Chondrocyte (in vitro differentiated cells): ENCODE results near the gene FCN1. TPM values are rescaled to one million over a fixed set of nuclear protein-coding genes. Genes with fewer than 3 reads are reported as not detected.

ENCODE experiments used
- DNase-seq: peaks from one replicate; pipeline ENCODE4 v3.0.0; 2021; ENCODE audit warnings: mixed read lengths, low spot score
- H3K27ac Mint-ChIP-seq: one replicate; pipeline ENCODE4 v1.8.0; 2021; ENCODE audit warnings: mild to moderate bottlenecking, moderate library complexity, mixed read lengths; ENCODE audit not compliant: unreplicated experiment
- H3K27me3 Mint-ChIP-seq: 2 replicates; pipeline ENCODE4 v1.8.0; 2021; ENCODE audit warnings: low read depth, mixed read lengths
- H3K36me3 Mint-ChIP-seq: 2 replicates; pipeline ENCODE4 v1.8.0; 2021; ENCODE audit warnings: low read depth, mixed read lengths
- H3K4me1 Mint-ChIP-seq: 2 replicates; pipeline ENCODE4 v1.8.0; 2021; ENCODE audit warnings: low read depth, mild to moderate bottlenecking, mixed read lengths
- H3K4me3 Mint-ChIP-seq: one replicate; pipeline ENCODE4 v1.8.0; 2021; ENCODE audit warnings: mild to moderate bottlenecking, moderate library complexity, mixed read lengths; ENCODE audit not compliant: unreplicated experiment
- H3K9me3 Mint-ChIP-seq: 2 replicates; pipeline ENCODE4 v1.8.0; 2021; ENCODE audit warnings: low read depth, mixed read lengths
- CTCF ChIP-seq: fragments of 200-600 bp; sonication (generic); IDR thresholded peaks from 2 replicates; pipeline ENCODE4 v1.5.0; 2021; ENCODE audit warnings: antibody characterized with exemption, mild to moderate bottlenecking, moderate library complexity
- total RNA-seq: library from RNA; stranded (reverse); gene quantifications from 3 replicates; pipeline ENCODE4 v1.2.1, GENCODE V29; 2021

The FCN1 gene
- total RNA-seq, 1 donor from 2014 or later, result not detected

- H3K27ac Mint-ChIP-seq, result no peak overlapping the region
- no peak overlapping the region for H3K4me3 Mint-ChIP-seq
- no peaks in the 10 kb centered on the region for H3K9me3 Mint-ChIP-seq
- peak; percentile 72 for DNase-seq
- peaks cover 60% of the 10 kb centered on the region for H3K27me3 Mint-ChIP-seq
- H3K4me1 Mint-ChIP-seq, result no peaks in the 10 kb centered on the region
- no peak for TF ChIP-seq CTCF
- no peaks in the 10 kb centered on the region for H3K36me3 Mint-ChIP-seq
Observed at GRCh38 chr9:134938346-134939079, 20.8 kb upstream of the FCN1 start.

GRCh38 chr9:134937566-134938345 is 20.0 kb upstream of the FCN1 start:
- H3K27ac Mint-ChIP-seq, result no peak overlapping the region
- H3K4me3 Mint-ChIP-seq, result no peak overlapping the region
- no peaks in the 10 kb centered on the region for H3K4me1 Mint-ChIP-seq
- peaks cover 55% of the 10 kb centered on the region for H3K27me3 Mint-ChIP-seq
- H3K9me3 Mint-ChIP-seq, result no peaks in the 10 kb centered on the region
- peak; percentile 72 for DNase-seq
- no peak for TF ChIP-seq CTCF
- no peaks in the 10 kb centered on the region for H3K36me3 Mint-ChIP-seq

DNA sequence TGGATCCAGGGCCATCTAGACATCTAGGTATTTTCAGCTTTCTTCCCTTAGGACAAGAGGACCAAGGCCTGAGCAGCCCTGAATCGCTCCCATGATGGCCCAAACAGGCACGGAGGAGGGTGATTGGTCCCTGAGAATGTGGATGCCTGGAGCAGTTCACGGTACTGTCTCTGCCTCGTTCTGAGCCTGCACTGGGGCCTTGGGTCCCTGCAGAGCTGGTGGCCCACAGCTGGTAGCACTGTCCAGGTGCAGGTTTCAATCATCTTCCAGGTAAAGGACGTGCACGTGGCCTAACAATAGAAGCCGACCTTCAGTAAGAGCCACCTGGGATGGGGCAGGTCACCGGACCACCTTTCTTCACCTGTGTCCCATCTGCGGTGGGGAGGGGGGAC is 19.4 kb upstream of the FCN1 start:
- Mint-ChIP-seq H3K27ac (no peak overlapping the region), H3K4me3 (no peak overlapping the region), H3K36me3 (no peaks in the 10 kb centered on the region), H3K4me1 (no peaks in the 10 kb centered on the region), H3K9me3 (no peaks in the 10 kb centered on the region), H3K27me3 (peaks cover 54% of the 10 kb centered on the region)
- DNase-seq, result peak; percentile 66
- TF ChIP-seq CTCF, result no peak

GRCh38 chr9:134936346-134937163 is 18.8 kb upstream of the FCN1 start:
- no peak overlapping the region for H3K27ac Mint-ChIP-seq
- H3K4me3 Mint-ChIP-seq, result no peak overlapping the region
- H3K9me3 Mint-ChIP-seq, result no peaks in the 10 kb centered on the region
- no peaks in the 10 kb centered on the region for H3K36me3 Mint-ChIP-seq
- TF ChIP-seq CTCF, result no peak
- peaks cover 57% of the 10 kb centered on the region for H3K27me3 Mint-ChIP-seq
- no peak for DNase-seq
- no peaks in the 10 kb centered on the region for H3K4me1 Mint-ChIP-seq
